ENCODE measurements around the gene SLC27A4.
A peak's percentile ranks its signal among the peaks of the same experiment; 100 is the strongest.

Gene SLC27A4

GRCh38 chr9:128339761-128340690 lies at the start of gene SLC27A4:
Gene SLC27A4 (plus strand): TSS chr9:128340527. CDS start chr9:128343133, 2,606 bp downstream.
- DNase-seq (ENCODE audit: low spot score): peak; percentile 83

GRCh38 chr9:128292009-128292408 lies 48.3 kb upstream of the SLC27A4 start:
- no peak for DNase-seq (ENCODE audit: low spot score)

- DNase-seq (ENCODE audit: low spot score): no peak
Observed at GRCh38 chr9:128293091-128293490, 47.2 kb upstream of the SLC27A4 start.

GRCh38 chr9:128294142-128294541 lies 46.2 kb upstream of the SLC27A4 start:
- DNase-seq (ENCODE audit: low spot score): no peak

- DNase-seq (ENCODE audit: low spot score): no peak
Observed at GRCh38 chr9:128296340-128297220, 43.7 kb upstream of the SLC27A4 start.

- no peak for DNase-seq (ENCODE audit: low spot score)
Observed at GRCh38 chr9:128297221-128297773, 43.0 kb upstream of the SLC27A4 start.

- no peak for DNase-seq (ENCODE audit: low spot score)
Observed at GRCh38 chr9:128298535-128299482, 41.5 kb upstream of the SLC27A4 start.

- DNase-seq (ENCODE audit: low spot score): no peak
Observed at GRCh38 chr9:128304136-128304970, 36.0 kb upstream of the SLC27A4 start.

GRCh38 chr9:128304971-128305288 lies 35.4 kb upstream of the SLC27A4 start:
- no peak for DNase-seq (ENCODE audit: low spot score)

GRCh38 chr9:128309551-128309950 lies 30.8 kb upstream of the SLC27A4 start:
- no peak for DNase-seq (ENCODE audit: low spot score)

GRCh38 chr9:128310461-128310860 lies 29.9 kb upstream of the SLC27A4 start:
- no peak for DNase-seq (ENCODE audit: low spot score)

- no peak for DNase-seq (ENCODE audit: low spot score)
Observed at GRCh38 chr9:128314697-128315096, 25.6 kb upstream of the SLC27A4 start.

- no peak for DNase-seq (ENCODE audit: low spot score)
Observed at GRCh38 chr9:128316421-128316820, 23.9 kb upstream of the SLC27A4 start.

- DNase-seq (ENCODE audit: low spot score): no peak
Observed at GRCh38 chr9:128317629-128318028, 22.7 kb upstream of the SLC27A4 start.

GRCh38 chr9:128321343-128321742 lies 19.0 kb upstream of the SLC27A4 start:
- no peak for DNase-seq (ENCODE audit: low spot score)

GRCh38 chr9:128321879-128322403 lies 18.4 kb upstream of the SLC27A4 start:
- DNase-seq (ENCODE audit: low spot score): no peak

- peak; percentile 93 for DNase-seq (ENCODE audit: low spot score)
Observed at GRCh38 chr9:128322404-128323211, 17.7 kb upstream of the SLC27A4 start, which contains the start of the genes COQ4 and TRUB2. Gene COQ4 (plus strand): TSS chr9:128322839. CDS start chr9:128322859, 20 bp downstream. Gene TRUB2 (minus strand): TSS chr9:128322447. CDS start chr9:128322408, 39 bp downstream.

- DNase-seq (ENCODE audit: low spot score): peak; percentile 34
Observed at GRCh38 chr9:128323212-128323730, 17.1 kb upstream of the SLC27A4 start.

- no peak for DNase-seq (ENCODE audit: low spot score)
Observed at GRCh38 chr9:128323791-128324190, 16.5 kb upstream of the SLC27A4 start.

Measured in CD4-positive, alpha-beta T cell treated with Interleukin-2 at 100 ng/mL for 4 hours (primary cell).